Esophagus muscularis mucosa (tissue), 4 donors: ENCODE results near the gene RHOT2.

ENCODE experiments used
- CTCF ChIP-seq, 3 experiments: fragments of 200-600 bp in 2 of 3; fragments of 450-650 bp in 1 of 3; sonication (generic) in 2 of 3; IDR thresholded peaks; one replicate each; pipeline ENCODE4 v1.5.1; 2017 to 2019; ENCODE audit warnings: antibody characterized with exemption in 3 of 3, mild to moderate bottlenecking in 2 of 3, moderate library complexity in 1 of 3
- EP300 ChIP-seq: sonication (generic); formaldehyde crosslinking; IDR thresholded peaks from one replicate; pipeline ENCODE4 v1.6.1; 2017; ENCODE audit warnings: antibody characterized with exemption
- POLR2A ChIP-seq: fragments of 450-650 bp; IDR thresholded peaks from one replicate; pipeline ENCODE4 v1.6.1; 2017; ENCODE audit warnings: antibody characterized with exemption, moderate library complexity, mild to moderate bottlenecking, low read depth
- POLR2AphosphoS5 ChIP-seq, 2 donors: sonication (generic); formaldehyde crosslinking; IDR thresholded peaks; one replicate each; pipeline ENCODE4 v1.6.1; 2017; ENCODE audit warnings: antibody characterized with exemption in 2 of 2

- TF ChIP-seq POLR2AphosphoS5 (IDR thresholded peaks at IDR 0.05) (no peak), CTCF (IDR thresholded peaks at IDR 0.05) (no peak), POLR2A (no peak), EP300 (no peak)
Observed at GRCh38 chr16:666572-666971, 1.4 kb upstream of the RHOT2 start.
